ENCODE measurements around the gene FOXO3. TPM values are rescaled to one million over a fixed set of nuclear protein-coding genes. Genes with fewer than 3 reads are reported as not detected.

The FOXO3 gene
- total RNA-seq, 2 donors from 2014 or later = 34.0 to 38.6 TPM

DNA sequence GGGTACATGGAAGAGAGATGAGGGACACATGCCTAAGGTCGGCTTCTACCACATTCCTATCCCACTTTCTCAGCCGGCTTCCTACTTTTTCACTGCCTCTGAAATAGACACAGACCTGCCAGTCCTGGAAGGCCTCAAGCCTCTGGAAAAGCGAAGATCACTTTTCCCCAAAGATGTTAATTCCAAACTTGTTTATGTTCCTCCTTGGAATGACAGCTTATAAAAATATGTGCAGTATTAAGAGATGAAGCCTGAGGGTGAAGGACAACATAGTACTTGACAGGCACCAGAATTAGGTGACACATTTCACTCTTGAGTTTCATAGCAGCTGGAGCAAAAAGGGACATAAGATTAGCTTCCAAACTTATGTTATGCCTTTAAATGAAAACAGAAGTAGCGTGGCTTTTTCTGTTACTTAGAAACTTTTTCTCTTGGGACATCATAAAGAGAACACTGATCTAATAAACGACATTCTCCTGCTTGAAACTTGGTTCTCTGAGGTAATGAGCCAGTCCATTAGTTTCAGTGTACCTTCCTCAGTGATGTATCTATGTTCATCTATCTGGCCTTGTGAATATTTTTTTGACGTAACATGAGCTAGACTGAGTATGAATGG is 25.3 kb downstream of the FOXO3 start:
- no peak for ATAC-seq
- intact Hi-C loops (cut with DNase I) = no loop called here
- no peak for DNase-seq

DNA sequence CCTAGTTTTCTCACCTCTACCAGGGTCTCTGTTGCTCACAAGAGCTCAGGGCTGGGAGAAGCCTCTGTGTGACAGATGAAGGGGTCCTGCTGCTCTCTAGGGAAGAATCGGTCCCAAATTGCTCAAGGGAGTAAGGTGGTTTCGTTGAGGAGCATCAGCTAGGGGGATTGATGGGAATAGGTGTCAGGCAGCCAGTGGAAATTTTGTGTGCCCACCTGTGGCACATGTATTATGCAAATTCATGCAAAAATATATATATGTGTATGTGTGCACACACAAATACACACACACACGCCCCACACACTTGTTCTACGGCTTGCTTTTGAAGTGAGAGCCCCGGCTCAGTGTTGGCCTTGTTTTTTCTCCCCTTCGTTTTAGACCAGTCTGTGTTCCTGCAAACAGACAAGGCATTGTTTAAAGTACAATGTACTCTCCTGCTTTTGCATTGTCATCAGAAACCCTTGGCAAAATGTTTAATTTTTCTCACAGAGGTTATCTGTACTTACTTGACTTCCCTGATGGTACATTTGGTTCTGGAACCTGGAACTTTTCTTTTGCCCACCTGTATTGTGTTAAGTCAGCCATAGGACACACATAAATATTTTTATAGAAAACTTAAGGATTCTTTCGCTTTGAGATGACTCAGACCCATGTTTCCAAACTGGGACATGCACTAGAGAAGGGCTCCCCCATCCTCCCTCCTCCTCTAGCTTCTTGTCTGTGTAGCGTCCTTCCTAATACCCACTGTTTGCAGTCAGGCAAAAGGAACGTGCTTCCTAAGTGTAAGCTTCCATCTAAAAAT is 26.7 kb downstream of the FOXO3 start:
- peak in 1 of 2 donors; percentile 52 for ATAC-seq
- no peak for DNase-seq
- intact Hi-C loops (cut with DNase I) = no loop called here

DNA sequence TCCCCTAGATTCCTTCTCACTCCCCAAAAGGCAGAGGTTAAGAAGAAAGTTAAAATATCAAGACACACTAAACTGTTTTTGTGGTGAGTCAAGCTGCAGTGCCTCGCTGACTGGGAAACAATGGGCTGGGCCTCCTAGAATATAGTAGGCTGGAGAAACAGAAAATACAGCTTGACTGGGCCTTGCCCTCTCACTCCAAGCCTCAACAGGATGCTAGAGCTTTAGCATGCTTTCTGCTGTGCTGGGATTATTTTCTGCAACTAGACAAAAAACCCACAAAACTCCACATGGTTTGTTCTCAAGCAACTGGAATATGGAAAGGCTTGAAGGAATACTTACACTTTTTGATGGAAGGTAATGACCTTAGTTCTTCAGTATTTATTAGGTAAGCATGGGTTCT is 27.9 kb downstream of the FOXO3 start:
- intact Hi-C loops (cut with DNase I) = no loop called here
- DNase-seq = no peak
- peak in 1 of 2 donors; percentile 56 for ATAC-seq

DNA sequence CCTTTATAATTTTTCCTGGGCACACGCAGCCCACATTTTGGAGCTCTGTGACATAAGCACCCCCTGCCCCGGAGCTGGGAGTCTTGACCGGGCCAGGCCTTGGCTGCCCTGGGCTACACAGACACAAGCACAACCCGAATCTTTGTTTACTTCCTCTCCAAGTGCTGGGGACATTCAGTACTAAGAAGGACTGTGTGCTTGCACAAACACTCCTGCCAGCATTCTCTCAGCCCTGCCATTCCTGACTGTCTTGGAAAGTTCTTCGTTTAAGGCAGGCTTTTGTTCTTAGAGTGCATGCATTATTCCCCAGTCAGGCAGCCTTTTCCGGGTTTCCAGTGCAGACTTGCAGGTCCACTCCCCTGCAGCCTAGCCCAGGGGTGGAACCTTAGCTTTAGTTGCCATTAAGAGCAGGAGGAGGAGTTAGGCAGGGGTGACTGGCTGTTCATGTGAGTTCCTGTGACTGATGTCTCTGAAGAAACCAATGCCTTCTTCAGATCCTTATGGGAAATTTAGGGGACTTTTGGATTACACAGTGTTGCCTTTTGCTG is 28.6 kb downstream of the FOXO3 start:
- peak; percentile 79 to 91 for ATAC-seq
- intact Hi-C loops (cut with DNase I) = no loop called here
- DNase-seq = peak; percentile 71

DNA sequence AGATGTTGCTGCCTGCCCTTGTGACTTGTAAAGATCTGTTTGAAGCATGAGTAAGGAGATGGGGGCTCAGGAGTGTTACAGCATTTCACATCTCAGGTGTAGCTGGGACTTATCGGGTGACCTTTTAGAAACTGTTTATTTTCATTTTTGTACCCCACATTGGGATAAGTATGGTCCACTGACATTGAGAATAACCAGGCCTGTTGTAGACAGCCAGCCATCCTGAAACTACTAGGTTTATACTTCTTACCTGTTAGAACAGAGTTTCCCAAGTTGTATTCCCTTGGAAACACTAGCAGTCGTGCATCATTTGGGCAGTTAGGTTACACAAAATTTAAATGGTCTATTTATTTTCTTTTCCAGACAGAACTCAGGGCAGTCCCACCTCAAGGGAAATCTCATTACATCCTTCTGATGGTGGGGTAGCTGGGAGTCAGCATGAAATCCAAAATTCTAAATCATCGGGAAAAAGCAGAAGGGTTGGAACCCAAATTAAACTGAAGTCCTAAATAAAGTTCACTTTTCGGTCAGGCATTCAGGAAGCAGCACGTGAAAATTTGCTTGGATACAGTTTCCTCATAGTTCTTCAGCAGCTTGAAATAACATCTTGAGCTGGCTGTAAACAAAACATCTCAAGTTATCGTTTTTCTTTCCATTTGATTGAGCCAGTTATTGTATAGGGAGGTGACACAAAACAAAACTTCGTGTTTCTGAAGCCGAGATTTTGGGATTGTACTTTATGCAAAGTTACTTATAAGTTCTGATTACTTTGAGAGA is 30.5 kb downstream of the FOXO3 start:
- ATAC-seq (no peak), DNase-seq (no peak)
- intact Hi-C loops (cut with DNase I) = no loop called here

DNA sequence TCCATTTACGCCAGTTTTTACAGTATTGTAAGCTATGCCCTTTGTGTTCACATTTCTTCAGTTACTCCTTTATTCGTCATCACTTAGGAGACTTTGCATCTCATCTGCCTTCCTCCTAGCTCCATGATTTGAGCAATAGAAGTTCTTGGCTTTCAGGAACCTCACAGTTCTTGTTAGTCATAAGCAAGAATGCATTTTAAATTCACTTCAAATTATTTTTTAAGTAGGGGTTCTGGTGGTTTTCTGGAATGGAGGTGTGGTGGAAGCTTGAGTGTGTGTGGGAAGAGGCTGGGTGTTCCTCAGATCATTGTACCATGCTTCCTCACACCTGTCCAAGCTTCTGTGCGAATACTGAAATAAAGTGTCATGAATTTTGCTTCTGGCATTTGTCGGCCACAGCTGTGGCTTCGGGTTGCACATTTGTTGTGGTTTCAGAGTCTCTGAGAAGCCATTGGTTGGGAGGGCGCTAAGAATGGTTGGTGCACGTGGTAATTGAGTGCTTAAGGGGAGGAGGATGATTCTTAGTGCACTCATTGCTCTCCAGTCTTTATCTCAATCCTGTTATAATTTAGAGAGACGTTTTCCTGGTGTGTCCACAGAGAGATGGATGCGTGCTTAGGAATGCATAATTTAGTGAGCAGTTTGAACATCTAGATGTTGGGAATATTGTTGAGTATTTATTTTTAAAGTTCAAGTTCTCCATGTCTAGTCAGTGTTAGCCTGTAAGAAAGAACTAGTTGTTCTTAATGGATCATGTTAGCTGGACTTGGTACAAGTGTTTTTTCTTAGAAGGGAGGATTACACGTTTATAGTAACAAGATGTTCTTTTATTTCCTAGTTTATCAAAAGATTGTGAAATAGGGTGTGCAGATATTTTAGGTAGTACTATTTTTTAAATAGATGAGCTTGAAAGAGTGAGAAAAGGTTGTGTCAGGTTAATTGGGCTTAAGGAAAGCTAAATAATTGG is 31.9 kb downstream of the FOXO3 start:
- DNase-seq = peak; percentile 38
- intact Hi-C loops (cut with DNase I) = no loop called here
- peak; percentile 36 to 50 for ATAC-seq

DNA sequence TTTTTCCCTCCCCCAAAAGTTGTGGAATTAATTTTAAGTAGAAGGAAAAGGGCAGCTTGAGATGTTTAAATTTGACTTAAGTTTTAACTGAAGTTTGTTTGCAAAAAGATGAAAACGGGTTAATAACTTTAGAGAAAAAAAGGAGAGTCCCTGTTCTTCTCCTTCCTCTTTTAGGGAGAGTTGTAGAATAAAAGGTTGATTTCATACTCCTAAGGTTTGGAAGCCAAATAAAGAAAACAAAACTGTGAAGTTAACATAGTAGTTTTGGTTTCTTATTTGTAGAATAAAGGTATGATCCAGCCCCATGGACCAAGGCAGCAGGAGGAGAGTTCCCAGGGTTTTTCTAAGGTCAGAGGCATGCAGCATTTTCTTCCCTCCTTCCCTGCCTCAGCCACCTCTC is 33.4 kb downstream of the FOXO3 start:
- DNase-seq = no peak
- intact Hi-C loops (cut with DNase I) = no loop called here
- ATAC-seq = no peak

DNA sequence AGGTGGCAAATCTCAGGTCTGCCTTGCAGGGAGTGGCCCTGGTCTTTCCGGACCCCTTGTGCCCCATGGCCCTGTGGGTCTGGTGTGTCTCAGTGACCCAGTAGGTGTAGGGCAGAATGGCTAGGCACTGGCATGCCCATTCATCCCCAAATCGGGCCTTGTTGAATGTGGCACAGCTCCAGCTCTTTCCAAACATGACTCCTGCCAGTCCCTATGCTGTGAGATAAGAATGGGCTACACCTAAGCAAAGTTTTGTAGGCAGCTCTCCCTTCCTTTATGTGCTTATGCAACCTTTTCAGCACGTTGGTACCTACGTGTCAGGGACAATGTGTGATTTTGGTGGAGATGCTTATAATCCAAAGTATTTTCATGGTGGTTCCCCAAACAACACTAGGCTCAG is 33.9 kb downstream of the FOXO3 start:
- intact Hi-C loops (cut with DNase I) = loop anchor here in 1 of 2 donors (5.0 kb wide), 1 partner anchor 58 kb away; no protein-coding TSS in a partner anchor
- DNase-seq (peak; percentile 43), ATAC-seq (peak in 1 of 2 donors; percentile 39)

DNA sequence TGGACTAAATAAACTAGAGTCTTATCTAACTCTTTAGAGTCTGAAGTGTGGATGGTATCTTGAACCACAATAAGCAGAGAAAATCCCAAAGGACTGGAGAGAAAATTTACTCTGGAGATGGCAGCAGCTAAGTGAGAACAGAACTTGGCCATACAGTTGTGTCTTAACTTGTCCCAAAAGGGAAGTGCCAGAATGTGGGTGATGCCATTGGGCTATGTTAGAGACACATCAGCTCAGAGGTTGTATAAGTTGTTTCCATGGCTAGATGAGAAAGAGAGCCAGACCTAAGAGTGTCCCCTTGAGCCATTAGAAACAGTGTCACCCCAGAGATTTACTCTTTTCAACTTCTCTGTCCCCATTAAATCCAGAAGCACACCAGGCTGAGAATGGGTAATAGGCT is 36.2 kb downstream of the FOXO3 start:
- DNase-seq (no peak), ATAC-seq (peak; percentile 2 to 24)
- intact Hi-C loops (cut with DNase I) = loop anchor here in 1 of 2 donors (5.0 kb wide), 1 partner anchor 55 kb away; no protein-coding TSS in a partner anchor

DNA sequence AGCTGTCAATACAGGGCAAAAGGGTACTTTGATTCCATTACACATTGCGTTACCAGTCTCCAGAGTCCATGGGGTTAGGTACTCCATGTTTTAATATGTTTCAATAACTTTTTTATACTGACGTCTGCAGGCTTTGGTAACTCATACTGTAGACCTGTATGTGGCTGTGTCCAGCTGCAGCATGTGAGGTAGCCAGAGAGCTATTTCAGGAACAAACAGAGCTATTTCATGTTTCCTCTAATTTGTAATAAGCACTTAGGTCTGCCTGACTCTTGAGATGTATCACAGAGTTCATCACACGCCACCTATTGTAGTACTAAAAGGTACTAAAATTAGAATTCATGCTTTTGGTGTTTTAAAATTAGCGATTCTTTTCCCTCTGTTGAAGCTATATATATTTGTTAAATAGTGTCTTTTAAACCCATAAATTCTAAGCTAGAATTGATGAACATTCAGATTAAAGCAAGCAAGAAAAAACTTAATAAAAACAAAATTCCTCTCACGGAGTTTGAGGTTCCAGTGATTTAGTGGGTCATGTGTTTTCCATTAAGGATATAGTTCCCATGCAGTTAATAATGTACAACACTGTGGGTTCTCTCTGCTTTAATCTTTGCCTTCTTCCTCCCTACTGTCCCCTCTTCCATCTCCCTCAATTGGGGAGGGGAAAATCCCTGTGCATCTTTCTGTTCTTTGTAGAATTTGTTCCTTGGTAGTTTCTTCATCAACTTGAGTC is 37.0 kb downstream of the FOXO3 start:
- DNase-seq (no peak), ATAC-seq (peak in 1 of 2 donors; percentile 6)
- intact Hi-C loops (cut with DNase I) = loop anchor here in 1 of 2 donors (5.0 kb wide), 1 partner anchor 55 kb away; no protein-coding TSS in a partner anchor

DNA sequence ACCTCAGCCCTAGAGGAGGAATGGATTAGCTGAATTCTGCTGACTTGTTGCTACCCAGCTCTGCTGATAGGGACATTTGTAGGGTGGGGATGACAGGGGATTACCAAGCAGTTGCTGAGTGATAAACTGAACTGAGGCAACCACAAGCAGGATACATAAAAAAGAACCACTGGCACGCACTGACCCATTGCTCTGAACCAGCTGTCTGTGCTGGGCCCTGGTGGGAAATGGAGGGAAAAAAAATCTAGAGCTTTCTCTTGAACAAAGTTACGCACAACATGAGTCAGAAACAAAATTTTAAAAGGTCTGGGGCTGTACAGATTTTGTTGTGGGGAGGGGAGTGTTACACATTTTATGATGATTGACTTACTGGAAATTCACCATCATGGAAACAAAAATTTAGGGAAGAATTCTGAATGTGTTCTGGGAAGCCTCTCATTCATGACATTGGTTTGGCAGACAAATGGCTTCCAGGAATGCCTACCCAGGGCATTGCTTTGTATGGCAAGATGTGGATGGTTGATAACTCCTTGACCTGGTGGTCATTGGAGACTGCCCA is 37.7 kb downstream of the FOXO3 start:
- ATAC-seq (peak in 1 of 2 donors; percentile 58), DNase-seq (no peak)
- intact Hi-C loops (cut with DNase I) = loop anchor here in 1 of 2 donors (5.0 kb wide), 1 partner anchor 54 kb away; no protein-coding TSS in a partner anchor

DNA sequence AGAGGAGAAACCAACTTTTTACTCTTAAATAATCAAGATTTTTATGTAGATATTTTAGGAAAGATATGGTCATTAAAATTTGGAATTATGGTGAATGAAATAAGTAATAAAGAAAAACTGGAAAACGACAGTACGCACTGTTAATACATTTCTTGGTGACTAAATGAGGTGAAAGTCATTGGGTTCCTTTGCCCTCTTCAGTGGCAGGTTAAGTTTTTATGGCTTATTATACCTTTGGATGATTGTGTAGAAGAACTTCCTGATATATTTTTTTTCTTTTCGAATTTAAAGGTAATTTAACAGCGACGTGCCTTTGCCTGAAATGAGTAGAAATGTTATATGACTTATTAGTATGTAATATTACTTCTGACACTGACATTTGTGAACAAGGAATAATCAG is 43.4 kb downstream of the FOXO3 start:
- no peak for ATAC-seq
- DNase-seq = no peak
- intact Hi-C loops (cut with DNase I) = no loop called here

DNA sequence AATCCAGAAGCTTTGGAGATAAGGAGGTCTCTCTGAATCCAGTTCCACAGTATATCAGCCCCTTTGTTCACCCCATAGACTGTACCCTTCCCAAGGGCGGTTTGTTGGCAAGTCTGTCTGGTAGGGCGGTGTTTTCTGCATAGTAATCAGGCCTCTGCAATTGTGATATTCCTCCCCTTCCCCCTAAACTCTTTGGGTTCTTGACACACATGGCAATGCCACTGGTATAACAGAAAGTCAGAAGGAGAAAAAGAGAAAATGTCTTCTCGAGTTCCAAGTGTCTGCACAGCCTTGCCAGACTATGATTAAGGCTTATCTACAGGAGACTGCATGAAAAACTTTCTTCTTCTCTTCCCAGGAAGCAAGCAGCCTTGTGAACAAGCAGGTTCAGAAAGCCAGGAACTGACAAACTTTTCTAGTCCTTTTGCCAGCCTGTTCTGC is 45.6 kb downstream of the FOXO3 start:
- ATAC-seq (peak in 1 of 2 donors; percentile 29), DNase-seq (no peak)
- intact Hi-C loops (cut with DNase I) = no loop called here

DNA sequence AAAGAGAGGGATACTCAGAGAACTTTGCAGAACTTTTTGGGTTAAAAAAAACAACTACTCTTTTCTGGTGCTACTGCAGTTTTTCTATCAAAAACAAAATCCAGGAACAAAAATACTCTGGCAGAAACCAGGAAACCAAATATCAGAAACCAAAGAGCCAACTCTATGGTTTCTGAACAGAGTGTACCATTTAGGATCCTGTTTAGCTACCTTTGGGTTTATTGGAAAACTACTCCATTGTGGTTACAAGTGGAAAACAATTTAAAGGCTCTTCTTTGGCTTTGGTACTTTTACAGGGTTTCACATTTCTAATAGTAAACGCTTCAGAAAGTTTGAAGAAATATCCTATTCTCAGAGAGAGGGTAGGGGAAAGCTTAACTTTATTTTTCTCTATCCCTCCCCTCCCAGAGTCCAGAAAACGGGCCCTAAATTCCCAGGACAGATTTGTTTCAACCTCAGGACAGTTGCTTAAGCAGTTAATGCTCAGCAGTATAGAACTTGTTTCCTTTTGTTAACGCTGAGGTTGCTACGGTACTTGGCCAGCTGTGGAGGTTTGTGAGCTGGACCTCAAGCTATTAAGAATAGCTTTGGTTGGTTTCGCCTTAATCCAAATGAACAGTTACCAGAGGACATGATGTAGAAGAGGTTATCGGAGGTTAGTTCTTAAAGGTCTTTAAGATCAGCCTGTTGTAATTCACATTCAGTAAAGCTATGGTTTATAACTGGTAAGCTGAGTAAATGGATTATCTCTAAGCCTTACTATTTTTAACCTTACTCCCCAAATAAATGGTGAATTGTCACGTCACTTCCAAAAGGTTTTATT is 47.9 kb downstream of the FOXO3 start:
- ATAC-seq = peak; percentile 30 to 35
- intact Hi-C loops (cut with DNase I) = no loop called here
- DNase-seq = no peak

DNA sequence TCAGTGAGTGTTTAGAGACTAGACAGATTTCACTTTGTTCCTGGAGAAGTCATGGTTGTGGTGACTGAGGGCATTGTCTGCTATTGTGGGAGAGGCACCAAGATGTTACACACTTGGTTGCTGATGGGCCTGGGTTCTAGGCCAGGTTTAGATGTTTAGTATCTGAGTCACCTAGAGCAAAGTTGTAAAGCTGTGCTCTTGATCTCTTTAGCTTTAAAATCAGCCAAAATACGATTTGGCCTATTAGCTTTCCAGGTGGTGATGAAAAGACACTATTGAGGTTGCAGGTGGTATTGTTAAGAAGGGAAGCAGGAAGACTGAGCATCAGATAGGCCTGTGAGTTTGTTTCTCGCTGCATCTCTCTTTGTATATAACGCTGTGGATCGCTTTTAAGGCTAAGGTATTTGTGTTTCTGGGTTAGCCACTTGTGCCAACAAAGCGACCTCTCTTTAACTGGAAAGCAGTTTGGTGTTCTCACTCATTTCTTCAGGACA is 48.6 kb downstream of the FOXO3 start:
- peak in 1 of 2 donors; percentile 82 for ATAC-seq
- intact Hi-C loops (cut with DNase I) = no loop called here

DNA sequence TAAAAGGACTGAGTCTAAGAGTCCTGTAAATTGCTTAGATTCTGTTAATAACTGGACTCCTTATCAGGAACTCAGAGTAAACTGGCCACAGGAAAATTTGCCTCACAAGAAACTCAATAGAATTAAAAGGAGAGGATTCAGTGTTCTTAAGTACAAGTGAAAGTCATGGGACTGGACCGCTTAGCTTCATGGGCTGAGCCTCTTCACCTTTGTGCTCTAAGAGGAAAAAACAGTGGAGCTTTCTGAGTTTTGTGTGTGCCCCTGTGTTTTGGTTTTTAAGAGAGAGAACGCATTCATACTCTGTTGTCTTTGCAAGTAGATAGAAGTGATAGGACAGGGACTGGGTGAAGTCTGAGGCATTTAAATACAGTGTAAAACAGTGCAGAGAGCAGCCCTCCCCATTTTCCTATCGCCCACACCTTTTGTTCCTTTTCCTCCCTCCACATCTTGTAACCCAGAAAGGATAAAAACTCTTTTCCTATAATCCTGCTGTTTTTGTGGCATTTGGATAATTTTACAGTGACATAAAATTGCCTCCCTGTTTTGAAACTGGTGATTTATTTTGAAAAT is 49.6 kb downstream of the FOXO3 start:
- no peak for ATAC-seq
- intact Hi-C loops (cut with DNase I) = no loop called here
- DNase-seq = no peak

More for the DNA sequence above, 48.6 kb downstream of the FOXO3 start:
- no peak for DNase-seq

Data from left cardiac atrium (tissue), 4 donors.